ENCODE data around the gene CAGE1.

DNA sequence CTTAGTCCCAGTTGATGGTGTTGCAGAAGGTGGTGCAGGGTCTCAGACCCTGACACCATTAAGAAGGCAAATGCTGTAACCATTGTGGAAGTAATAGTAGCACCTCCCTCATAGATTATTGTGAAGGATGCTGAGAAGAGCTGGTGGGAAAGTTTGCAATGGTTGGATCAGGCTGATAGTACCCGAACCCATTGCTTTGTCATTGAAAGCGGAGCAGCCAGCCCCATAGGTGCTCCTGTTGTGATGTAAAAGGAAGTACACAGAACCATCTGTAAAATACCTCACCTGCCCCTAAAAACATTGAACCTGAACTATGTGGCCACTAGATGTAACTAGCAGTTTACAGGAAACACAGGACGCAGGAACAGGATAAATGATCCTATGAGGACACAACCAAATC, 31.5 kb upstream of the CAGE1 start:
- TF ChIP-seq, protein P1, sequence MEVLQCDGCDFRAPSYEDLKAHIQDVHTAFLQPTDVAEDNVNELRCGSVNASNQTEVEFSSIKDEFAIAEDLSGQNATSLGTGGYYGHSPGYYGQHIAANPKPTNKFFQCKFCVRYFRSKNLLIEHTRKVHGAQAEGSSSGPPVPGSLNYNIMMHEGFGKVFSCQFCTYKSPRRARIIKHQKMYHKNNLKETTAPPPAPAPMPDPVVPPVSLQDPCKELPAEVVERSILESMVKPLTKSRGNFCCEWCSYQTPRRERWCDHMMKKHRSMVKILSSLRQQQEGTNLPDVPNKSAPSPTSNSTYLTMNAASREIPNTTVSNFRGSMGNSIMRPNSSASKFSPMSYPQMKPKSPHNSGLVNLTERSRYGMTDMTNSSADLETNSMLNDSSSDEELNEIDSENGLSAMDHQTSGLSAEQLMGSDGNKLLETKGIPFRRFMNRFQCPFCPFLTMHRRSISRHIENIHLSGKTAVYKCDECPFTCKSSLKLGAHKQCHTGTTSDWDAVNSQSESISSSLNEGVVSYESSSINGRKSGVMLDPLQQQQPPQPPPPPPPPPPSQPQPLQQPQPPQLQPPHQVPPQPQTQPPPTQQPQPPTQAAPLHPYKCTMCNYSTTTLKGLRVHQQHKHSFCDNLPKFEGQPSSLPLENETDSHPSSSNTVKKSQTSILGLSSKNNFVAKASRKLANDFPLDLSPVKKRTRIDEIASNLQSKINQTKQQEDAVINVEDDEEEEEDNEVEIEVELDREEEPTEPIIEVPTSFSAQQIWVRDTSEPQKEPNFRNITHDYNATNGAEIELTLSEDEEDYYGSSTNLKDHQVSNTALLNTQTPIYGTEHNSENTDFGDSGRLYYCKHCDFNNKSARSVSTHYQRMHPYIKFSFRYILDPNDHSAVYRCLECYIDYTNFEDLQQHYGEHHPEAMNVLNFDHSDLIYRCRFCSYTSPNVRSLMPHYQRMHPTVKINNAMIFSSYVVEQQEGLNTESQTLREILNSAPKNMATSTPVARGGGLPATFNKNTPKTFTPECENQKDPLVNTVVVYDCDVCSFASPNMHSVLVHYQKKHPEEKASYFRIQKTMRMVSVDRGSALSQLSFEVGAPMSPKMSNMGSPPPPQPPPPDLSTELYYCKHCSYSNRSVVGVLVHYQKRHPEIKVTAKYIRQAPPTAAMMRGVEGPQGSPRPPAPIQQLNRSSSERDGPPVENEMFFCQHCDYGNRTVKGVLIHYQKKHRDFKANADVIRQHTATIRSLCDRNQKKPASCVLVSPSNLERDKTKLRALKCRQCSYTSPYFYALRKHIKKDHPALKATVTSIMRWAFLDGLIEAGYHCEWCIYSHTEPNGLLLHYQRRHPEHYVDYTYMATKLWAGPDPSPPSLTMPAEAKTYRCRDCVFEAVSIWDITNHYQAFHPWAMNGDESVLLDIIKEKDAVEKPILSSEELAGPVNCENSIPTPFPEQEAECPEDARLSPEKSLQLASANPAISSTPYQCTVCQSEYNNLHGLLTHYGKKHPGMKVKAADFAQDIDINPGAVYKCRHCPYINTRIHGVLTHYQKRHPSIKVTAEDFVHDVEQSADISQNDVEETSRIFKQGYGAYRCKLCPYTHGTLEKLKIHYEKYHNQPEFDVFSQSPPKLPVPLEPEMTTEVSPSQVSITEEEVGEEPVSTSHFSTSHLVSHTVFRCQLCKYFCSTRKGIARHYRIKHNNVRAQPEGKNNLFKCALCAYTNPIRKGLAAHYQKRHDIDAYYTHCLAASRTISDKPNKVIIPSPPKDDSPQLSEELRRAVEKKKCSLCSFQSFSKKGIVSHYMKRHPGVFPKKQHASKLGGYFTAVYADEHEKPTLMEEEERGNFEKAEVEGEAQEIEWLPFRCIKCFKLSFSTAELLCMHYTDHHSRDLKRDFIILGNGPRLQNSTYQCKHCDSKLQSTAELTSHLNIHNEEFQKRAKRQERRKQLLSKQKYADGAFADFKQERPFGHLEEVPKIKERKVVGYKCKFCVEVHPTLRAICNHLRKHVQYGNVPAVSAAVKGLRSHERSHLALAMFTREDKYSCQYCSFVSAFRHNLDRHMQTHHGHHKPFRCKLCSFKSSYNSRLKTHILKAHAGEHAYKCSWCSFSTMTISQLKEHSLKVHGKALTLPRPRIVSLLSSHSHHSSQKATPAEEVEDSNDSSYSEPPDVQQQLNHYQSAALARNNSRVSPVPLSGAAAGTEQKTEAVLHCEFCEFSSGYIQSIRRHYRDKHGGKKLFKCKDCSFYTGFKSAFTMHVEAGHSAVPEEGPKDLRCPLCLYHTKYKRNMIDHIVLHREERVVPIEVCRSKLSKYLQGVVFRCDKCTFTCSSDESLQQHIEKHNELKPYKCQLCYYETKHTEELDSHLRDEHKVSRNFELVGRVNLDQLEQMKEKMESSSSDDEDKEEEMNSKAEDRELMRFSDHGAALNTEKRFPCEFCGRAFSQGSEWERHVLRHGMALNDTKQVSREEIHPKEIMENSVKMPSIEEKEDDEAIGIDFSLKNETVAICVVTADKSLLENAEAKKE (CRISPR knock-in tag; IDR thresholded peaks at IDR 0.05), result no peak
- TF ChIP-seq, protein P2, sequence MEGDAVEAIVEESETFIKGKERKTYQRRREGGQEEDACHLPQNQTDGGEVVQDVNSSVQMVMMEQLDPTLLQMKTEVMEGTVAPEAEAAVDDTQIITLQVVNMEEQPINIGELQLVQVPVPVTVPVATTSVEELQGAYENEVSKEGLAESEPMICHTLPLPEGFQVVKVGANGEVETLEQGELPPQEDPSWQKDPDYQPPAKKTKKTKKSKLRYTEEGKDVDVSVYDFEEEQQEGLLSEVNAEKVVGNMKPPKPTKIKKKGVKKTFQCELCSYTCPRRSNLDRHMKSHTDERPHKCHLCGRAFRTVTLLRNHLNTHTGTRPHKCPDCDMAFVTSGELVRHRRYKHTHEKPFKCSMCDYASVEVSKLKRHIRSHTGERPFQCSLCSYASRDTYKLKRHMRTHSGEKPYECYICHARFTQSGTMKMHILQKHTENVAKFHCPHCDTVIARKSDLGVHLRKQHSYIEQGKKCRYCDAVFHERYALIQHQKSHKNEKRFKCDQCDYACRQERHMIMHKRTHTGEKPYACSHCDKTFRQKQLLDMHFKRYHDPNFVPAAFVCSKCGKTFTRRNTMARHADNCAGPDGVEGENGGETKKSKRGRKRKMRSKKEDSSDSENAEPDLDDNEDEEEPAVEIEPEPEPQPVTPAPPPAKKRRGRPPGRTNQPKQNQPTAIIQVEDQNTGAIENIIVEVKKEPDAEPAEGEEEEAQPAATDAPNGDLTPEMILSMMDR (conservative IDR thresholded peaks at IDR 0.05; ENCODE audit: low read depth in 2 of 2), result peak in 1 of 2 experiments; percentile 32; a peak in 1 of 4 replicates
- TF ChIP-seq POLR2AphosphoS5 (IDR thresholded peaks at IDR 0.05; ENCODE audit: low read depth) (no peak), ZNF331 (CRISPR knock-in tag; IDR thresholded peaks at IDR 0.05; ENCODE audit: low read depth) (no peak), CREB1 (CRISPR knock-in tag; IDR thresholded peaks at IDR 0.05; ENCODE audit: low read depth) (no peak), EZH2phosphoT487 (IDR thresholded peaks at IDR 0.05; ENCODE audit: unreplicated experiment) (no peak), NANOG (IDR thresholded peaks at IDR 0.05; ENCODE audit: borderline replicate concordance) (no peak), JUNB (IDR thresholded peaks at IDR 0.05; ENCODE audit: unreplicated experiment) (no peak), EZH2 (IDR thresholded peaks at IDR 0.05; ENCODE audit: low read depth, unreplicated experiment) (no peak), STAT1 (IDR thresholded peaks at IDR 0.05; ENCODE audit: unreplicated experiment) (no peak), ZNF114 (CRISPR knock-in tag; IDR thresholded peaks at IDR 0.05) (no peak)
- TF ChIP-seq, protein P3, sequence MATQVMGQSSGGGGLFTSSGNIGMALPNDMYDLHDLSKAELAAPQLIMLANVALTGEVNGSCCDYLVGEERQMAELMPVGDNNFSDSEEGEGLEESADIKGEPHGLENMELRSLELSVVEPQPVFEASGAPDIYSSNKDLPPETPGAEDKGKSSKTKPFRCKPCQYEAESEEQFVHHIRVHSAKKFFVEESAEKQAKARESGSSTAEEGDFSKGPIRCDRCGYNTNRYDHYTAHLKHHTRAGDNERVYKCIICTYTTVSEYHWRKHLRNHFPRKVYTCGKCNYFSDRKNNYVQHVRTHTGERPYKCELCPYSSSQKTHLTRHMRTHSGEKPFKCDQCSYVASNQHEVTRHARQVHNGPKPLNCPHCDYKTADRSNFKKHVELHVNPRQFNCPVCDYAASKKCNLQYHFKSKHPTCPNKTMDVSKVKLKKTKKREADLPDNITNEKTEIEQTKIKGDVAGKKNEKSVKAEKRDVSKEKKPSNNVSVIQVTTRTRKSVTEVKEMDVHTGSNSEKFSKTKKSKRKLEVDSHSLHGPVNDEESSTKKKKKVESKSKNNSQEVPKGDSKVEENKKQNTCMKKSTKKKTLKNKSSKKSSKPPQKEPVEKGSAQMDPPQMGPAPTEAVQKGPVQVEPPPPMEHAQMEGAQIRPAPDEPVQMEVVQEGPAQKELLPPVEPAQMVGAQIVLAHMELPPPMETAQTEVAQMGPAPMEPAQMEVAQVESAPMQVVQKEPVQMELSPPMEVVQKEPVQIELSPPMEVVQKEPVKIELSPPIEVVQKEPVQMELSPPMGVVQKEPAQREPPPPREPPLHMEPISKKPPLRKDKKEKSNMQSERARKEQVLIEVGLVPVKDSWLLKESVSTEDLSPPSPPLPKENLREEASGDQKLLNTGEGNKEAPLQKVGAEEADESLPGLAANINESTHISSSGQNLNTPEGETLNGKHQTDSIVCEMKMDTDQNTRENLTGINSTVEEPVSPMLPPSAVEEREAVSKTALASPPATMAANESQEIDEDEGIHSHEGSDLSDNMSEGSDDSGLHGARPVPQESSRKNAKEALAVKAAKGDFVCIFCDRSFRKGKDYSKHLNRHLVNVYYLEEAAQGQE (IDR thresholded peaks at IDR 0.05; ENCODE audit: unreplicated experiment), result no peak
